ENCODE results near the gene CYTH4. TPM values are rescaled to one million over a fixed set of nuclear protein-coding genes. Genes with fewer than 3 reads are reported as not detected.

The CYTH4 gene
- total and polyA plus RNA-seq, 2 experiments from 2014 or later: not detected

DNA sequence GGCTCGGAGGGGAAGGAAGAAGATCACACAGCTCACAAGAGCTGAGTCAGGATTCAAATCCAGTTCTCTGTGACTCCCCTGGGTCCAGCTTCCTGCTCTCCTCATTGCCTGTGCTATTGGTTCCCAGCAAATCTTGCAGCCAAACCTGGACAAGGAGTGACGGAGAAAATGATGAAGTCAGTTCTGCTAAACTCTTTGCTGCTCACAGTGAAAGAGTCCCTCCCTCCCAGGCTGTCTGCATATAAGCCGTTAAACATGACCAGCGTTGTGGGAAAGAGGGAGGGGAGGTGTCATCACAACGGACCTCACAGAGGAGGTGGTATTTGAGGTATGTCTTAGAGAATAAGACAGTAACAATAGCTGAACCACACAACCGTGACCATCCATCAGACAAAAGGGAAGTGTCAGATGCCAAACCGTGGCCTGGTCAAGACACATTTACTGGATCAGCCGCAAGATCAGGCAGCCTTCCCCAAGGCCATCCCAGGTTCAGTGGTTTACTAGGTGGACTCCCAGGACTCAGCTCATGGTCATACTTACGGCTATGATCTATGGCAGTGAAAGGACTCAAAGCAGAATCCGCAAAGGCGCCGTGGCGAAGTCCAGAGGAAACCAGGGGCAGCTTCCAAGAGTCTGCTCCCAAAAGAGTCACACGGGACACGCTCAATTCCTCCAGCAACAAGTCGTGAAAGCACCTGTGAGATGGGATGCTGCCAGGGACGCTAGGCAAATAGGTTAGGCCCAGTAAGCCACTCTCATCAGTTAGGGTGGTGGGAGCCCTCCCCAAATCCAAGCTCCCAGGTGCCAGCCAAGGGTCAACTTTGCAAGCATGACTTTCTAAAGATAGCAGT, 2.8 kb upstream of the CYTH4 start (continued):
- TF ChIP-seq ZNF462 (CRISPR knock-in tag; IDR thresholded peaks at IDR 0.05): no peak

GRCh38 chr22:37280718-37281117, 1.6 kb upstream of the CYTH4 start:
- no peak overlapping the region for H3K27ac ChIP-seq (ENCODE audit: low read depth)
- DNase-seq (ENCODE audit: low spot score) (no peak), ATAC-seq (no peak)
- H3K9me2 ChIP-seq (ENCODE audit: insufficient read depth): no peaks in the 10 kb centered on the region
- no peak overlapping the region for H3K4me3 ChIP-seq
- H2AFZ ChIP-seq: no peak overlapping the region
- Mint-ChIP-seq H3K4me1 (peaks cover 20% of the 10 kb centered on the region), H3K27ac (no peak overlapping the region), H3K4me3 (no peak overlapping the region), H3K27me3 (ENCODE audit: insufficient read depth, low read depth, poor library complexity) (peaks cover 7% of the 10 kb centered on the region), H3K9me3 (no peaks in the 10 kb centered on the region; the same call in 2 of the 3 replicates), H3K36me3 (ENCODE audit: low read depth) (no peaks in the 10 kb centered on the region)
- no peaks in the 10 kb centered on the region for H3K27me3 ChIP-seq (ENCODE audit: insufficient read depth)
- H3K4me1 ChIP-seq (ENCODE audit: insufficient read depth): peaks cover 15% of the 10 kb centered on the region; the same call in 1 of the 2 replicates
- no peaks in the 10 kb centered on the region for H3K36me3 ChIP-seq (ENCODE audit: insufficient read depth)
- no peaks in the 10 kb centered on the region for H4K20me1 ChIP-seq (replicated peaks; ENCODE audit: insufficient read depth)
- no peaks in the 10 kb centered on the region for H3F3A ChIP-seq (replicated peaks; ENCODE audit: low read depth)
- no peaks in the 10 kb centered on the region for H3K79me2 ChIP-seq (replicated peaks; ENCODE audit: insufficient read depth)
- H3K4me2 ChIP-seq: no peak overlapping the region
- no peak for TF ChIP-seq EZH2phosphoT487 (IDR thresholded peaks at IDR 0.05; ENCODE audit: unreplicated experiment)
- TF ChIP-seq, protein P1, sequence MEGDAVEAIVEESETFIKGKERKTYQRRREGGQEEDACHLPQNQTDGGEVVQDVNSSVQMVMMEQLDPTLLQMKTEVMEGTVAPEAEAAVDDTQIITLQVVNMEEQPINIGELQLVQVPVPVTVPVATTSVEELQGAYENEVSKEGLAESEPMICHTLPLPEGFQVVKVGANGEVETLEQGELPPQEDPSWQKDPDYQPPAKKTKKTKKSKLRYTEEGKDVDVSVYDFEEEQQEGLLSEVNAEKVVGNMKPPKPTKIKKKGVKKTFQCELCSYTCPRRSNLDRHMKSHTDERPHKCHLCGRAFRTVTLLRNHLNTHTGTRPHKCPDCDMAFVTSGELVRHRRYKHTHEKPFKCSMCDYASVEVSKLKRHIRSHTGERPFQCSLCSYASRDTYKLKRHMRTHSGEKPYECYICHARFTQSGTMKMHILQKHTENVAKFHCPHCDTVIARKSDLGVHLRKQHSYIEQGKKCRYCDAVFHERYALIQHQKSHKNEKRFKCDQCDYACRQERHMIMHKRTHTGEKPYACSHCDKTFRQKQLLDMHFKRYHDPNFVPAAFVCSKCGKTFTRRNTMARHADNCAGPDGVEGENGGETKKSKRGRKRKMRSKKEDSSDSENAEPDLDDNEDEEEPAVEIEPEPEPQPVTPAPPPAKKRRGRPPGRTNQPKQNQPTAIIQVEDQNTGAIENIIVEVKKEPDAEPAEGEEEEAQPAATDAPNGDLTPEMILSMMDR (conservative IDR thresholded peaks at IDR 0.05; ENCODE audit: low read depth in 2 of 2): no peak
- no peak for TF ChIP-seq ZNF331 (CRISPR knock-in tag; IDR thresholded peaks at IDR 0.05; ENCODE audit: low read depth)
- no peak for TF ChIP-seq ZNF462 (CRISPR knock-in tag; IDR thresholded peaks at IDR 0.05)
- no peak for TF ChIP-seq EZH2 (IDR thresholded peaks at IDR 0.05; ENCODE audit: low read depth, unreplicated experiment)
- TF ChIP-seq STAT1 (IDR thresholded peaks at IDR 0.05; ENCODE audit: unreplicated experiment): no peak

All from GM23338 (cell line).